BLaER1 treated with 17β-estradiol and CSF1 and Interleukin-3, amounts not matched to agents 10 nM and 100 nM (cell line): Measurements from ENCODE around the gene AGPAT3.

Experiments
- H3K27ac ChIP-seq, 11 experiments: shearing (Covaris generic); formaldehyde crosslinking; 2 replicates each; pipeline ENCODE4 v1.8.1; 2022
- H3K27me3 ChIP-seq, 11 experiments: shearing (Covaris generic); formaldehyde crosslinking; 2 replicates each; pipeline ENCODE4 v1.8.1; 2022
- H3K36me3 ChIP-seq, 11 experiments: shearing (Covaris generic); formaldehyde crosslinking; 2 replicates each; pipeline ENCODE4 v1.8.1; 2022
- H3K4me1 ChIP-seq, 10 experiments: shearing (Covaris generic); formaldehyde crosslinking; 2 replicates each; pipeline ENCODE4 v1.8.1; 2022
- H3K4me2 ChIP-seq, 11 experiments: shearing (Covaris generic); formaldehyde crosslinking; 2 replicates each; pipeline ENCODE4 v1.8.1; 2022
- H3K4me3 ChIP-seq, 10 experiments: shearing (Covaris generic); formaldehyde crosslinking; 2 replicates each; pipeline ENCODE4 v1.8.1; 2022
- H3K9ac ChIP-seq, 11 experiments: shearing (Covaris generic); formaldehyde crosslinking; 2 replicates each; pipeline ENCODE4 v1.8.1; 2022
- H3K9me3 ChIP-seq, 11 experiments: shearing (Covaris generic); formaldehyde crosslinking; replicated peaks in 1 of 11; 2 replicates each; pipeline ENCODE4 v1.8.1; 2022
- H4K20me1 ChIP-seq, 11 experiments: shearing (Covaris generic); formaldehyde crosslinking; 2 replicates each; pipeline ENCODE4 v1.8.1; 2022
- Cebpa-rat ChIP-seq, 11 experiments: shearing (Covaris generic); IDR thresholded peaks; 2 replicates each; pipeline ENCODE4 v1.8.1; 2022

AGPAT3 gene

DNA sequence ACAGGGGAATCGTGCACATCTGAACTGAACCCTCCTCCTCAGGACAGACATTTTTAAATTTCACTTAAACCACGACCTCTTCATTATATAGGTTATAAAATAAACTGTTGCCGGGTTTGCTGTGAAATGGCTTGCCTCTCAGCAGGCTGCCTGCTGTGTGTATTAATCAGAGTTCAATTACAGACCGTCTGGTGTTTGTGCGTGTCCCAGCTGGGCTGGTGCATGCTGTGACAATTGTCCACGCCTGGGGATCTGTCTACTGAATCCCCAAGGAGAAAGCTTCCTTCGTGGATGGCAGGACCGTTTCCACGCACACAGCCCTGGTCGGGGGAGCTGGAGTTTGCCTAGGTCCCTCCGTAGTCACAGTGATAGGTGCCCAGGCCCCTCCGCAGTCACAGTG lies 13.4 kb upstream of the AGPAT3 start:
- no peaks in the 10 kb centered on the region for H3K36me3 ChIP-seq
- no peak overlapping the region for H3K9ac ChIP-seq
- H4K20me1 ChIP-seq, result no peaks in the 10 kb centered on the region
- H3K4me1 ChIP-seq, result peaks cover 0 to 33% (median 16%) of the 10 kb centered on the region in 10 experiments; a peak in 13 of 20 replicates
- H3K4me2 ChIP-seq, result no peak overlapping the region
- no peak for TF ChIP-seq Cebpa-rat (IDR thresholded peaks at IDR 0.05)
- no peak overlapping the region for H3K4me3 ChIP-seq
- H3K27ac ChIP-seq, result no peak overlapping the region
- peaks cover 11 to 45% (median 22%) of the 10 kb centered on the region in 11 experiments for H3K9me3 ChIP-seq
- H3K27me3 ChIP-seq, result no peaks in the 10 kb centered on the region

DNA sequence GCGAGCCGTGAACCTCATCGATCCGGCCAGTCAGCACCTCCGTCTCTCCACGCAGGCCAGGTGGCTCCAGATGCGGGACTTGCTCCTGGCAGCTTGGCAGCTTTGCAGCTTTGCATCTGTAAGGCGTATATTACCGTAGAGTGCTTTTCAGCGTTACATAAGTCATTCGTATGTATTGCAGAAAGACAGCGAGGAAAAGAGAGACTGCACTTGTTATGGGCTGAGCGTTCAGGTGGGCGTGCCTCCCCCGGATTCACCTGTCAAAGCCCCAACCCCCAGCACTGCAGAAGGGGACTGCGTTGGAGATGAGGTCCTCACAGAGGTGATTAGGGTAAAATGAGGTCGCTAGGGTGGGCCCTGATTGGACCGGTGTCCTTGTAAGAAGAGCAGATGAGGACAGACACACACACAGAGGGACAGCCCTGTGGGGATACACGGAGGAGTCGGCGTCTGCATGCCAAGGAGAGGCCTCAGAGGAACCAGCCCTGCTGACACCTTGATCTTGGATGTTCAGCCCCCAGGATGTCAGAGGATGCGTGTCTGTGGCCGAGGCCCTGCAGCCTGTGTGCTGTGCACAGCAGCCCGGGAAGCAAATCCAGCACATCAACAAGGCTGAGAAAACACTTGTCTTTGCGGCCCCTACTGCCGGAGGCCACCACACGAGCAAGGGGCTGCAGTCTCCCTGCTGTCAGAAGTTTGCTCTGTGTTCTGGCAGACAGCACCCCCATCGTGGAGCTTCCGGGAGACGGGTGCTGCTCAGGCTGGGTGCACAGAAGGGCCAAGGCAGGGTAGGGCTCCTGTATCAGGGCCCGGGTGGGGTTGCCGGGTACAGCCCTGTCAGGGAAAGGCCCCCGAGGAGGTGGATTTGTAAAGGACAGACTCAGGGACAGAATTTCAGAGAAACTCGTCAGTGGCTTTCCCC lies 10.9 kb upstream of the AGPAT3 start:
- Histone ChIP-seq H3K27me3 (no peaks in the 10 kb centered on the region), H3K4me1 (peaks cover 0 to 44% (median 16%) of the 10 kb centered on the region in 10 experiments; a peak in 13 of 20 replicates), H3K4me3 (no peak overlapping the region), H3K9me3 (peaks cover 11 to 28% (median 22%) of the 10 kb centered on the region in 11 experiments), H3K36me3 (no peaks in the 10 kb centered on the region), H3K4me2 (peak overlapping the region in 6 of 11 experiments; percentile 20 to 85 (median 76); a peak in 11 of 22 replicates), H3K9ac (peak overlapping the region in 3 of 11 experiments; percentile 32 to 51 (median 39); a peak in 3 of 22 replicates), H4K20me1 (0 out of 22 replicates have a peak, but pooled peaks cover 0 to 5% (median 0%) of the 10 kb centered on the region in 11 experiments), H3K27ac (peak overlapping the region in 4 of 11 experiments; percentile 44 to 71 (median 60); a peak in 7 of 22 replicates)
- TF ChIP-seq Cebpa-rat (IDR thresholded peaks at IDR 0.05), result no peak

GRCh38 chr21:43854773-43855633 lies 10.0 kb upstream of the AGPAT3 start:
- no peak; a peak in 1 of 22 replicates for TF ChIP-seq Cebpa-rat (IDR thresholded peaks at IDR 0.05)
- H3K4me1 ChIP-seq, result peaks cover 0 to 43% (median 16%) of the 10 kb centered on the region in 10 experiments; a peak in 13 of 20 replicates
- peaks cover 11 to 21% (median 16%) of the 10 kb centered on the region in 11 experiments for H3K9me3 ChIP-seq
- H4K20me1 ChIP-seq, result 0 out of 22 replicates have a peak, but pooled peaks cover 0 to 7% (median 0%) of the 10 kb centered on the region in 11 experiments
- H3K27me3 ChIP-seq, result no peaks in the 10 kb centered on the region
- no peaks in the 10 kb centered on the region for H3K36me3 ChIP-seq
- peak overlapping the region in 5 of 11 experiments; percentile 17 to 71 (median 60); a peak in 9 of 22 replicates for H3K27ac ChIP-seq
- no peak overlapping the region for H3K4me3 ChIP-seq
- H3K9ac ChIP-seq, result peak overlapping the region in 3 of 11 experiments; percentile 32 to 51 (median 39); a peak in 3 of 22 replicates
- H3K4me2 ChIP-seq, result peak overlapping the region in 7 of 11 experiments; percentile 20 to 85 (median 71); a peak in 12 of 22 replicates

DNA sequence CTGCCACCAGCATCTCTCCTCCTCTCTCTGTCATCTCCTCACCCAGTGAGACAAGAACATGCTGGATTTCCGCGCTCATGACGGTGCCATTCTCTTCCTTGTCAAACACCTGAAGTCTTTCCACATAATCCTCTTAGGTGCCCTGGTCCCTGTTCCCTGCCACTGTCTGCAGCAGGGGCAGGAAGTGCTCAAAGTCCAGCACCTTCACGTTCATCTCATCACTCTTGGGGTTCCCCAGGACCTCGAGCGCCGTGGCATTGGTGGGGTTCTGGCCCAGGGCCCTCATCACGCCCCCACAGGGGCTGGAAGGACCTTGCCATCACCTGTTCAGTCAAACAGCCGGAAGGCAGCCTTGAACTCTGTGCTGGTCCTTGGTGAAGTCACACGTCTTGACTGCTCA lies 9.1 kb upstream of the AGPAT3 start:
- Histone ChIP-seq H3K4me1 (peaks cover 0 to 41% (median 16%) of the 10 kb centered on the region in 10 experiments; a peak in 13 of 20 replicates), H3K36me3 (no peaks in the 10 kb centered on the region), H3K27me3 (peaks cover 0 to 4% (median 0%) of the 10 kb centered on the region in 11 experiments; a peak in 5 of 22 replicates), H3K9ac (no peak overlapping the region; a peak in 1 of 22 replicates), H3K4me2 (peak overlapping the region in 5 of 11 experiments; percentile 71 to 85 (median 81); a peak in 10 of 22 replicates), H3K4me3 (no peak overlapping the region), H4K20me1 (0 out of 22 replicates have a peak, but pooled peaks cover 0 to 7% (median 0%) of the 10 kb centered on the region in 11 experiments), H3K9me3 (peaks cover 4 to 12% (median 6%) of the 10 kb centered on the region in 11 experiments; a peak in 21 of 22 replicates), H3K27ac (peak overlapping the region in 3 of 11 experiments; percentile 5 to 71 (median 42); a peak in 3 of 22 replicates)
- TF ChIP-seq Cebpa-rat (IDR thresholded peaks at IDR 0.05), result no peak

DNA sequence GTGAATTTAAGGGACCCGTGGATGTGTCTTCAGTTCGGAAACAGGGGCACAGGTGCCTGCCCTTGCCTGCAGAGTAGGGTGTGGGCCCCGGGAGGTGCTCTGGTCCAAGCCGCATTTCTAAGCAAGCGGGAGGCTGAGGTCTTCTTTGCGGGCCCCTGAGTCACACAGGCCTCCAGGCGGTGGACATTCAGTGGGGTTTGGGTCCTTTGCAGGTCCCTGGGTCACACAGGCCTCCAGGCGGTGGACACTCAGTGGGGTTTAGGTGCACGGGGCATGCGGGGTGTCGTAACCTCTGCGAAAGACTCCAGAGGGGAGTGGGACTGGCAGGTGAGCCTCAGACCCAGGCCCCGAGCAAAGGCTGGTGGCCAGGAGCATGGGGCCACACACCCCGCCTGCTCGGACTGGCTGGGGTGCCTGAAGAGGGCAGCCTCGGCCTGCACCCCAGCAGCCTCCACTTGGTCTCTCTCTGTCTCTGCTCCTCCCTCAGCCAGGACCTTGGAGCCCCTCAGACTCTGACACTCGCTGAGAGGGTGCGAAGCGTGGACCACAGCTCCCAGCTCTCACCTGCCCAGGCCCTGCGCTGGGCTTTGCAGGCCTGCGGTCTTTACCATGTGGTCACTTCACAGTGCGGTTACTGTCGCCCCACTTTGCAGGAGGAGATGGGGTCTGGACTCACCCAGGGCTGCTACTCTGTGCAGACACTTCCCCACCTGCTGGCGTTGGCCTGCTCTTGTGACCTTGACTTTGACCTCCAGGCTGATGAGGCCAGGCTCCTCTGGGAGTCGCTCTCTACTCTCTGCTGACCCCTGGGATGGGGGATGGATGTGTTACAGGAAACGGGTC lies 6.0 kb upstream of the AGPAT3 start:
- Histone ChIP-seq H3K27ac (peak overlapping the region in 1 of 11 experiments; percentile 17; a peak in 1 of 22 replicates), H3K36me3 (no peaks in the 10 kb centered on the region), H3K9ac (no peak overlapping the region), H3K4me2 (peak overlapping the region in 1 of 11 experiments; percentile 10; a peak in 1 of 22 replicates), H3K4me3 (no peak overlapping the region), H3K27me3 (peaks cover 10 to 33% (median 26%) of the 10 kb centered on the region in 11 experiments), H4K20me1 (0 out of 22 replicates have a peak, but pooled peaks cover 0 to 7% (median 0%) of the 10 kb centered on the region in 11 experiments), H3K4me1 (peaks cover 0 to 40% (median 17%) of the 10 kb centered on the region in 10 experiments; a peak in 18 of 20 replicates), H3K9me3 (no peaks in the 10 kb centered on the region)
- no peak for TF ChIP-seq Cebpa-rat (IDR thresholded peaks at IDR 0.05)

- Histone ChIP-seq H3K36me3 (no peaks in the 10 kb centered on the region), H3K4me1 (peaks cover 0 to 37% (median 17%) of the 10 kb centered on the region in 10 experiments; a peak in 18 of 20 replicates), H3K9me3 (no peaks in the 10 kb centered on the region), H3K4me2 (no peak overlapping the region), H3K9ac (no peak overlapping the region), H3K4me3 (no peak overlapping the region), H4K20me1 (0 out of 22 replicates have a peak, but pooled peaks cover 0 to 7% (median 0%) of the 10 kb centered on the region in 11 experiments), H3K27ac (no peak overlapping the region), H3K27me3 (peaks cover 14 to 39% (median 31%) of the 10 kb centered on the region in 11 experiments)
- no peak for TF ChIP-seq Cebpa-rat (IDR thresholded peaks at IDR 0.05)
Measured at GRCh38 chr21:43859747-43860214, 5.2 kb upstream of the AGPAT3 start.

DNA sequence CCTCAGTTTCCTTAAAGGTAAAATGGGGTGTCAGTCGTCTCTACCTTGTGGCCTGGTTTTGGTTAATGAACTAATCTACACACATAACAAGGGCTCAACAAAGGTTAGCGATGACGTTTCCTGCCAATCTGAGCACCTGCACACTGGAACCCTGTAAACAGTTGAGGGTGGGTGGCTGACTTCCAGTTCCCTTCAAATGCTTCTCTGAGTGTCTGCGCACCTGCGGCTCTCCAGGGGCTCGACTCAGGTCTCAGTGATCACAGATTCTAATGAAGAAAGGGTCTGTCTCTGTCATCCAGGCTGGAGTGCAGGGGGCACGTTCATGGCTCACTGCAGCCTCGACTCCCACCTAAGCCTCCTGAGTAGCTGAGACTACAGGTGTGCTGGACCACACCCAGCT lies 3.3 kb upstream of the AGPAT3 start:
- H3K9me3 ChIP-seq, result no peaks in the 10 kb centered on the region
- H3K9ac ChIP-seq, result no peak overlapping the region
- H3K27ac ChIP-seq, result no peak overlapping the region
- H3K4me3 ChIP-seq, result no peak overlapping the region
- no peak for TF ChIP-seq Cebpa-rat (IDR thresholded peaks at IDR 0.05)
- peaks cover 0 to under 1% (median 0%) of the 10 kb centered on the region in 11 experiments; a peak in 2 of 22 replicates for H3K36me3 ChIP-seq
- peaks cover 5 to 27% (median 11%) of the 10 kb centered on the region in 10 experiments for H3K4me1 ChIP-seq
- peaks cover 15 to 56% (median 47%) of the 10 kb centered on the region in 11 experiments for H3K27me3 ChIP-seq
- no peak overlapping the region for H3K4me2 ChIP-seq
- peaks cover 2 to 11% (median 4%) of the 10 kb centered on the region in 11 experiments; a peak in 17 of 22 replicates for H4K20me1 ChIP-seq
